Measurements from ENCODE around the gene ANAPC1.
"Not testable (repeated sequence)": the region's sequence is repeated elsewhere in the genome, so short reads cannot be mapped to it uniquely, and the experiment has no call there.

ANAPC1 gene

DNA sequence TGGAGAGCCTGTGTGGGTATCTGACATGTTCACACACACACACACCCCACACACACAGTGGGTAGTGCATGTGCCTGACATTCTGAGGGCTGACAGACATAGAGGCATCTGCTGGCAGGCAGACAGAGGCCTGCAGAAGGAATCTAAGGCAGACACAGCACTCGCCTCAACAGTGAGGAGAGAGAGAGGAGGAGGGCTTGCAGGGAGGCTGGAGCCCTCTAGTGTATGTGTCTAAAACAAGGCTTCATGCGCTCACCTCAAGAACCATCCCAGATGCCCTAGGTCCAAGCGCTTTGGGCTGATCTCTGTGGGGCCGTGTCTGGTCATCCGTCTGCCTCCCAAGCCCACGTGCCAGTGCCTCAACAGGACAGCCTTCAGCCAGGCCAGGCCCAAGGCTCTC, 158.3 kb downstream of the ANAPC1 start:
- DNase-seq = not testable (repeated sequence)

- not testable (repeated sequence) for DNase-seq
These were observed 164.4 kb downstream of the ANAPC1 start for GRCh38 chr2:111719610-111720009.

Data from NCI-H526 treated with DMSO at 0.1 percent for 48 hours (cell line).